22Rv1 (cell line): ENCODE results near the gene CDKN2B.

Experiments used
- H3K27ac ChIP-seq: fragments of 450-650 bp; 2 replicates; pipeline ENCODE4 v1.5.1; 2017
- CTCF ChIP-seq: fragments of 450-650 bp; IDR thresholded peaks from 2 replicates; pipeline ENCODE4 v1.5.1; 2017; ENCODE audit warnings: mild to moderate bottlenecking
- ZFX ChIP-seq: fragments of 450-650 bp; IDR thresholded peaks from 2 replicates; pipeline ENCODE4 v1.6.1; 2017; ENCODE audit warnings: antibody characterized with exemption, borderline replicate concordance

Gene CDKN2B

GRCh38 chr9:22035591-22036011, 26.5 kb upstream of the CDKN2B start:
- no peak overlapping the region for H3K27ac ChIP-seq
- TF ChIP-seq CTCF (no peak), ZFX (no peak)

GRCh38 chr9:22033012-22033630, 24.0 kb upstream of the CDKN2B start:
- no peak for TF ChIP-seq CTCF

GRCh38 chr9:22031655-22032411, 22.7 kb upstream of the CDKN2B start:
- no peak overlapping the region for H3K27ac ChIP-seq
- no peak for TF ChIP-seq CTCF
- no peak for TF ChIP-seq ZFX

More at GRCh38 chr9:22033012-22033630, 24.0 kb upstream of the CDKN2B start:
- no peak overlapping the region for H3K27ac ChIP-seq

GRCh38 chr9:22030101-22030598, 21.0 kb upstream of the CDKN2B start:
- TF ChIP-seq ZFX (no peak), CTCF (no peak)
- no peak overlapping the region for H3K27ac ChIP-seq

- TF ChIP-seq ZFX (no peak), CTCF (no peak)
- no peak overlapping the region for H3K27ac ChIP-seq
These were observed 20.1 kb upstream of the CDKN2B start for GRCh38 chr9:22029231-22029630.

- TF ChIP-seq CTCF (no peak), ZFX (no peak)
- H3K27ac ChIP-seq: no peak overlapping the region
These were observed 19.3 kb upstream of the CDKN2B start for GRCh38 chr9:22028394-22028793.

GRCh38 chr9:22026696-22027095, 17.6 kb upstream of the CDKN2B start:
- TF ChIP-seq CTCF (no peak), ZFX (no peak)
- H3K27ac ChIP-seq: no peak overlapping the region
